H7 (cell line): ENCODE data around the gene CLN5. TPM values are rescaled to one million over a fixed set of nuclear protein-coding genes. Genes with fewer than 3 reads are reported as not detected.

Experiments used
- DNase-seq: peaks from one replicate; pipeline ENCODE4 v3.0.0; 2012
- H3K27me3 ChIP-seq: 2 replicates; pipeline ENCODE4 v1.6.0; 2011; ENCODE audit warnings: mild to moderate bottlenecking, low read length; ENCODE audit not compliant: control insufficient read depth, insufficient read depth
- H3K36me3 ChIP-seq: replicated peaks from 2 replicates; pipeline ENCODE4 v1.5.1; 2011; ENCODE audit warnings: low read length; ENCODE audit not compliant: control insufficient read depth, insufficient read depth
- H3K4me3 ChIP-seq: 2 replicates; pipeline ENCODE4 v1.5.1; 2011; ENCODE audit warnings: low read depth, mild to moderate bottlenecking, control low read depth, low read length, moderate library complexity; ENCODE audit not compliant: insufficient read depth
- total RNA-seq: library from RNA; depleted of rRNA; stranded (reverse); fragments of >200 nt; shearing (Covaris generic); gene quantifications from 2 replicates; pipeline ENCODE4 v1.2.3, GENCODE V29; 2014

The CLN5 gene
- total RNA-seq, 1 experiment from 2014 or later, result 7.8 TPM

DNA sequence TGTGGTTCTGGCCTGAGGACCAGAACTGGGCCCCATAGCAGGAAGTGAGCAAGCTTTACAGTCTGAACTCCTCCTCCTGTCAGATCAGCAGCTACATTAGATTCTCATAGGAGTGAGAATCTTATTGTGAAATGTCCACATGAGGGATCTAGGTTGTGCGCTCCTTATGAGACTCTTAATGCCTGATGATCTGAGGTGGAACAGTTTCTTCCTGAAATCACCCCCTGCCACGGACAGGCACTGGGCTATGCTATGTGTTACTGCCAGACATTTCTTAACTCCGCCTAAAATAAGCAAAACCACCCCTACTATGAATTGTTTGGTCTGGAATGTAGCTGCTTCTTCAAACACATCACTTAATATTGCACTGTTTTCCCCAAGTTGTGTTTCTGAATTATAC, 30.5 kb downstream of the CLN5 start:
- no peak for DNase-seq
- no peaks in the 10 kb centered on the region for H3K27me3 ChIP-seq
- H3K36me3 ChIP-seq, result no peaks in the 10 kb centered on the region
- no peak overlapping the region for H3K4me3 ChIP-seq

DNA sequence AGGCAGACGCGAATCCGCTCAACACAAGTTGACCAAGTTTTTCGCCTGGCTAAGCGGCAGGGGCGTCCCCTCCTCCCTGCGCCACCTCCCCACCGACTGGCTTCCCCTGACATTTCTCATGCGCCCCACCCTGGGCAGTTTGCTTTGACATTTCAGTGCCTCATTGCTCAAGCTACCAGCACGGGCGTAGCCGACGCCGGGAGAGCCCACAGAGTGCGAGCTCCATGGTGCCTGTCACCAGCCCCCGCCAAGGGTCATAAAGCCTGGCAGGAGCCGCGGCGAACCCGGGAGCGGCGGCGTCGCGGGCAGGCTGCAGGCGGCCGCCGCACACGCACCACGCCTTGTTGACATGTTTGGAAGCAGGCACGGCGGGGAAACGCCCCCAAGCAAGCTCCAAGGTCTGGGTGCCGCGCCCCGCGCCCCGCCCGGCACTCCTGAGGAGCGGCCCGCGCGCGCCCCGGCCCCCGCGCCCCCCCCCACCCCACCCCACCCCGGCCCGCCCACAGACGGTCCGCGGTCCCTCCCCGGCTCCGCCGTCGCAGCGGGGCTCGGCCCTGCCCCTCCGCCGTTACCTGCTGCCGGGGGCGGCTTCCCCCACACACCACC, 34.5 kb downstream of the CLN5 start:
- Histone ChIP-seq H3K27me3 (no peaks in the 10 kb centered on the region), H3K36me3 (no peaks in the 10 kb centered on the region), H3K4me3 (peak overlapping the region; percentile 73)
- DNase-seq, result peak; percentile 76

DNA sequence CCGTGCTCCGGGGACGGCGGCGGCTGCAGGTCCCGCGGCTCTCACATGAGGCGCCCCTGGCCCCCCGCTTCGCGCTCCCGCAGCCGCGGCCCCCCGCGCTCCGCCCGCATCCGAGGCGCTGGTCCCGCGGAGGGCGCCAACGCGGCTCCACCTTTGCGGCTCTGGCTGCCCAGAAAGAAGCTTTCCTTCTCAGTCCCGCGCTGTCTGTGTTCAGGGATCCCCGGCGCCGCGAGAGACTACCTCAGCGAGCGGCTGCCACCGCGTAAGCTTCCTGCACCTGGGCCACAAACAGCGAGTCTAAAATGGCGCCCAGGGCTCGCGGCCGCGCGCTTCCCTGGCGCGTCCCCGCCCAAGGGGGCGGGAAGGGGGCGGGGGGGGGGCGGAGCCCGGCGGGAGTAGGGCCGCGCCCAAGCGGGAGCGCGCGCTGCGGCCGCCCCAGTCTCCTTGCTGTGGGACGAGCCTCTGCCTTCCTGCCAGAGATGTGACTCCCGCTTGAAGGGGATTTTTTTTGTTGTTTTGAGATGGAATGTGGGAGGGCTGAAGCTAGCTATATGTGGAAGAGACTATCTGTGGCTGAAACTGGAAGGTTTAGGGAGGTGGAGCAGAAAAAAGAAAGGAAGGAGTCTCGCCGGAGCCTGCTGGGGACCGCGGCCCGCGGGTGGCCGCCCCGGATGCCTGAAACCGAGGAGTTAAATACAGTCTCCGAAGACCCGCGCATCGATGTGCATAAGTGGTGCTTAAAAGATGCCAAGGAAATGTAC, 35.2 kb downstream of the CLN5 start, which contains the start of gene FBXL3:
Gene FBXL3 (minus strand): TSS at position 299 of the 761 bp plus-strand sequence. CDS start 5,299 bp downstream, outside the sequence.
- peak within 1 kb of the TSS; percentile 73 for H3K4me3 ChIP-seq
- DNase-seq, result peak; percentile 95
- no peaks in the 10 kb centered on the region for H3K27me3 ChIP-seq
- H3K36me3 ChIP-seq, result no peaks in the 10 kb centered on the region

DNA sequence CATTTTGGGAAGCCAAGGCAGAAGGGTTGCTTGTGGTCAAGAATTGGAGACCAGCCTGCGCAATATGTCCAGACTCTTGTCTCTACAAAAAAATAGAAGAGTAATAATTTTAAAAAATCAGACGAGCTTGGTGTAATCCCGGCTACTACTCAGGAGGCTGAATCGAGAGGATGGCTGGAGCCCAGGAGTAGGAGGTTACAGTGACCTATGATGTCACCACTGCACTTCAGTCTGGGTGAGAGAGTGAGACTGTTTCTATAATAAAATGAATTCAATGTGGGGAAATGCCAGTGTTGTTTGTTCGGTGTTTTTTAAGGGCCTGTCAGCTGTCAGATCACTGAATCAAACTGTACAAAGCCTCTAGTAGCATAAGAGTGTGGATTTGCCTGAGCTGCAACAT, 36.3 kb downstream of the CLN5 start:
- DNase-seq, result no peak
- Histone ChIP-seq H3K4me3 (no peak overlapping the region), H3K36me3 (no peaks in the 10 kb centered on the region), H3K27me3 (no peaks in the 10 kb centered on the region)

DNA sequence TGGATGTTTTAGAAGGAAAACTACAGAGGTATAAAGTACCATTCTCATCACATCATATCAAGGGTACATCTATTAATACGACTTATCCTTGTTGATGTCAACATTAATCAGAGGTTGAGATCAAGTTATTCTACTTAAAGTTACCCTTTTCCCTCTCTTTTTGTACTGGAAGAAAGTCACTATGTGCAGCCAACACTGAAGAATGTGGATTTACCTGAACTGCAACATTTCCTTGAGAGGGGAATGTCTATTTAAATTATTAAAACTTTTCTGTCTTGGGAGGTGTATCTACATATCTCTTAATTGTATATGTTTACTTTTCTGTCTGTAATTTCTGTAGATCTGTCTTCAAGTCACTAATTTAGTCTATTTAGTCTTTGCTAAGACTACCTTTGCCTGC, 37.6 kb downstream of the CLN5 start:
- DNase-seq, result no peak
- H3K4me3 ChIP-seq, result no peak overlapping the region
- H3K27me3 ChIP-seq, result no peaks in the 10 kb centered on the region
- no peaks in the 10 kb centered on the region for H3K36me3 ChIP-seq

DNA sequence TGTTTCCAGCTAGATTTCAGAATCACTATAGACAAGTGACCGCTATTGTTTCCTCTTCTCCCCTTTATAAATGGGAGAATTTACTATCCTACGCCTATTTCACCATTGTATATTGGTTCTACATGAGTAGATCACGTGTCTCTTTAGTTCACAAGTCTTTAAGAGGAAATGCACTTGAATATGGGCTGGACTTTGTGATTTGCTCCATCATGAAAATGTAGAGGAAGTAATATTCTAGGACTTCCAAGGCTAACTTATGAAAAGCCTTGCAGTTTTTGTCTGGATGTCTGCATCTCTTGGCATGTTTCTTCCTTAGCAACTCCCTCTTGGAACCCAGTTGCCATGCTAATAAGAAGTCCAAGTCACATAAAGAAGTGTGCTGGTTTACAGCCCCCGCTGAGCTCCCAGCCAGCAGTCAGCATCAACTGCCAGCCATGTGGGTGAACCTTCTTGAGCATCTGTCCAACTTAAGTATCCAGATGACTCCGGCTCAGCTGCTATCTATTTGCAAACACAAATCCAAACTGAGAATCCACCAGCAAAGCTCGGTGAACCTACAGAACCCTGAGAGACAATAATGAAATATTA, 39.9 kb downstream of the CLN5 start:
- Histone ChIP-seq H3K27me3 (no peaks in the 10 kb centered on the region), H3K36me3 (no peaks in the 10 kb centered on the region), H3K4me3 (no peak overlapping the region)
- no peak for DNase-seq

DNA sequence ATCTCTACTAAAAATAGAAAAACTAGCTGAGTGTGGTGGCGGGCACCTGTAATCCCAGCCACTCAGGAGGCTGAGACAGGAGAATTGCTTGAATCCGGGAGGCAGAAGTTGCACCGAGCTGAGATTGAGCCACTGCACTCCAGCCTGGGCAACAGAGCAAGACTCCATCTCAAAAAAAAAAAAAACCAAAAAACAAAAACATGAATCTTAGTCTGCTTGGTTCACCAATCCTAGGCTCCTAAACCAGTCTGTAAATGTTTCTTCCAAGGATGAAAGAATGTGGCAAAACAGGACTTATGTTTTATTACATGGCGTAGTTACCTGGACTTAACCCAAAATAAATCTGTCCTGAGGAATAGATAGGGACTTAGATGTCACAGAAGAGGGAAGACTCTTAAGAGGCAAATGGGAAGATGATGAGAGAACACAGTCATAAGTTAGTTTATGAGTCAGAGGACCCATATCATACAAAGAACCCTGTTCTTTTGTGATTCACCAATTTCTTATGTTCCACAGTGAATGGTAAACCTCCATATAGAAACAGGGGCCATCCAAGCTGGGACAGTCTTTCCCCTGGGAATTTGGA, 41.9 kb downstream of the CLN5 start:
- DNase-seq, result no peak

DNA sequence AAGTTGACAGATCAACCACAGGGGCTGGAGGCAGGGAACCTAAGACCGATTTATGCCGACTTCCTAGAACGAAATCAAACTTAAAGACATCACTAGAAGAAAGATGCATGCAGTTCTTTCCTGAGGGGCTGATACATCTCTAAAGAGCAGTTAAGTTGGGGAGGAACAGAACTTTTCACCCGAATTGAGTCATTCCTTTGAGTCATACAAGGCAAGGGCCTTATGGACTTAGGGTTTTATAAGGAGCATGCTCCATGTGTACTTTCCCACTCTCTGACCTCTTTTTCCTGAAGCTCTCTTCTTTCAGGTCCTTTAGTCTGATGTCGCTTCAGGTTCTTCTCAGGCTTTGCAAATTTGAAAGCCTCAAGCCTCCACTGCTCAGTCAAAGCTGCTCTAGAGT, 43.0 kb downstream of the CLN5 start:
- no peaks in the 10 kb centered on the region for H3K27me3 ChIP-seq
- H3K4me3 ChIP-seq, result no peak overlapping the region
- H3K36me3 ChIP-seq, result no peaks in the 10 kb centered on the region
- DNase-seq, result no peak

More for the DNA sequence above, 41.9 kb downstream of the CLN5 start:
- no peak overlapping the region for H3K4me3 ChIP-seq
- no peaks in the 10 kb centered on the region for H3K27me3 ChIP-seq
- H3K36me3 ChIP-seq, result no peaks in the 10 kb centered on the region

DNA sequence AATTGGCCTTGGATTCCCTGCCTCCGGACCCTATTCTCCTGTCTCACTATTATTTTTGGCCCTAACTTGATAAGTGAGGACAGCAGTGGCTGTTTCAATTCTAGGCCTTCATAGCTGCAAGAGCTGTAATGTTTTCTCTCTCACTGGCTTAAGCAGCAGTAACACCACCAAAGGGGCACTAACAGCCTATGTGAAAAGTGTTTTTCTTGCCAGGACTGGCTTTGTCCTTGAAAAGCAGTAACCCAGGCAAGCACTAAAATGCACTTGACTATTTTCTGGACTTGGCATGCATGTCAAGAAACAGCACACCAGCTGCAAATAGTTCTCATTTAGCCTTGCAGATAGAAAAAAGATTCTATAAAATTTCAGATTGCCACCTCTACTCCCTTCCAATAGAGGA, 44.4 kb downstream of the CLN5 start:
- Histone ChIP-seq H3K4me3 (no peak overlapping the region), H3K36me3 (no peaks in the 10 kb centered on the region), H3K27me3 (no peaks in the 10 kb centered on the region)
- DNase-seq, result no peak

DNA sequence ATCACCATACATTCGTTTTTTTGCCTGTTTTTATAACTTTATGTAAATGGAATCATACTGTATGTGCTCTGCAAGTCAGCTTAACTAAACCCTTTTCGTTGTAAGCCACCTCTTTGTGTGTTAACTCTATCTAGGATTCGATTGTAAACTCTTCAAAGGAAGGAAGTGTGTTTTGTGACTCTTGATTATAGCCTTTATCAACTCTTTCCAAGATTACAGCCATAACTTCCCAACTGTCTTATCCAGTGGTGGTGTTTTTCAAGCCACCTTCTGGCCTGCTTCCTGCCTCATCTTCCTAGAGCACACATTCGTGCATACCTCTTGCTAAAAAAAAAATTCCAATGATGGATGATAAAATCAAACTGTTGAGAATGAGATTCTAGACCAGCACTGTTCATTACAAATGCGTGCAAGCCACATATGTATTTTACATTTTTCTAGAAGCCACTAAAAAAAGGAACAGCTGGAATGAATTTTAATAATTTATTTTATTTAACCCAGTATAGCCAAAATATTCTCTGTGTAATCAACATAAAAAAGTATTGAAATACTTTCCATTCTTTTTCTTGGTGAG, 47.1 kb downstream of the CLN5 start:
- DNase-seq, result no peak
- no peak overlapping the region for H3K4me3 ChIP-seq
- no peaks in the 10 kb centered on the region for H3K27me3 ChIP-seq
- H3K36me3 ChIP-seq, result no peaks in the 10 kb centered on the region

DNA sequence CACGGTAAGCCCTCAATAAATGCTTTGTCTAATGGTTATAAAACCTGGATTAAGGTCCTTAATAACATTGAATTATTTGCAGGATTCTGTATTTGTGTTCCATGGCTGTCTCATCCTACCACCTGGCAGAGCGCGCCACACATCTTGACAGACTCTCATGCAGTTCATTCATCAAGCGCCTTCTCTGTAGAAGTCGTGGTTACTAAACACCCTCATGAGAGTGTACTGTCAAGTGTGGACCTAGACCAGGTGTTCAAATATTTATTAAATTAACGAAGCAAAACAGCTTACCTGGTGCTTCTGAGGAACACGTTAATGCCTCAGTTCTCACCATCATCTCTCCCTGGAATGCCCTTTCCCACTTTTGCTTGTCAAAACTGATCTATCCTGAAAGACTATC, 48.2 kb downstream of the CLN5 start:
- Histone ChIP-seq H3K4me3 (no peak overlapping the region), H3K36me3 (no peaks in the 10 kb centered on the region; the same call in 1 of the 2 replicates), H3K27me3 (no peaks in the 10 kb centered on the region)
- no peak for DNase-seq

DNA sequence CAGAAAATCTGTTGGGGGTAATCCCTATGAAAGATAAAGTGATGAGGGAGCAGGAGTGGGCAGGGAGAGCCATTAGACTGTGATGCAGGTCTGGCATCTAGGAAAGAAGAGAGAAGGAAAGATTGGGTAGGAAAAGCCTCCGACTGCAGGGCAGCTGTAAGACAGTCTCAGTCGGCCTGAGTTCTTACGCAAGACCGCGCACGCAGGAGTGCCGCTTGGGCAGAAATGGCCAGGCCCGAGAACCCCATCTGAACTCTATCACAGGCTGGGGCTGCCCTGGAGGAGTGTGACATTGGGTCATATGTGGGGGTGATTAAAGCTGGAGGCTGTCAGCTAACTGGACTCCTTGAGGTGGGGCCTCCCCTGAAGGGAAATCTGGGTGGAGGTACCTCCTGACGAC, 49.0 kb downstream of the CLN5 start:
- no peak for DNase-seq
- Histone ChIP-seq H3K4me3 (no peak overlapping the region), H3K36me3 (no peaks in the 10 kb centered on the region; the same call in 1 of the 2 replicates), H3K27me3 (no peaks in the 10 kb centered on the region)

DNA sequence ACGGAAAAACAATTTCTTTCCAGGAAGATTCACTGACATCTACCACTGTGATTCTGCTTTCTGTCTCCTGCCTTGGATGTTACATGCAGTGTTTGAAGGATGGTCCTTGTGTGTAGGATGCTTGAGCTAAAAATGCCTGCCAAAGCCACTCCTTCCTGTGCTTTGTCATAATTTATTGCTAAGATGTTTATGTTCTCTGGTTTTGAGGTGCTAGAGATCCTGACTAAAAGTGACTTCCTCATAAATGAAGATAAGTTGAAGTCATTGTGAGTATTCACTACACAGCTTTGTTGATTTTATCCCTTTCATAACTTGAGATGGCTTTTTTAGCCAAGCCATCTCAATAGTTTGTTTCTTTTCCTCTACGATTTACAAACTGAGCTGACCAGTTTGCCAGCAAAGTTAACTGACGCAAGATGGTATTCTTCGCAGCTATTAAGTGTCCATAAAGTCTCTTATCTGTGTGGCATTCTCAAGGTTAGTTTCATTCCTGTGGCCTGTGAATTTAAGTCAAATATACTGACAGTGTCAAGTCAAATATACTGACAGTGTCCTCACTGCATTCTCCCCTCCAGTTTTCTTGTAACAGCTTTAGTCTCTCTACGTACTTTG, 50.8 kb downstream of the CLN5 start:
- Histone ChIP-seq H3K36me3 (no peaks in the 10 kb centered on the region; the same call in 1 of the 2 replicates), H3K4me3 (no peak overlapping the region), H3K27me3 (no peaks in the 10 kb centered on the region)
- no peak for DNase-seq

DNA sequence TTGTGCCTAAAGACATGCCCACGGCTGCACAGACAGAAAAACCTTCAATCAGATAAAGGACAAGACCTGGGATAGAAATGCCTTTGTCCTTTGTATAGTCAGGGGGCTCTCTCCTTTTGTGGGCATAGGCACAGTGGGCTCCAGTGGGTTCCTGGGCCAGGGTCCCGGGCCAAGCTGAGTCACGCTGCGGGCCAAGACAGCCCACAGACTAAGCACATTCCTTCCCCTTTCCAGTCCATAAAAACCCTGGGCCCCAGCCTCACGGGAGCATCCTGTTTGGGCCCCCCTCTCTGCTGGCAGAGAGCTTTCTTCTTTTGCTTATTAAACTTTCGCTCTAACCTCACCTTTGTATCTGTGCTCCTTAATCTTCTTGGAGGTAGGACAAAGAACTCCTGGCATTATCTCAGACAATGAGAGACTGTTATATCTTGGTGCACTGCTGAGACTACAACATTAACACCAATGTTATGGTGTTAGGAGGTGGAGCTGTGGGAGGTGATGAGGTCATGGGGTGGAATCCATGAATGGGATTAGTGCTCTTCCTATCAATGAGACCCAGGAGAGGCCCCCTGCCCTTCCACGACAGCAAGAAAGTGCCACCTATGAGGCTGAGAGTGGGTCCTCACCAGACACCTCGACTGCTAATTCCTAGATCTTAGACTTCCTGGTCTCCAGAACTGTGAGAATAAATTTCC, 55.9 kb downstream of the CLN5 start:
- peak; percentile 18 for DNase-seq
- H3K4me3 ChIP-seq, result no peak overlapping the region
- no peaks in the 10 kb centered on the region for H3K27me3 ChIP-seq
- no peaks in the 10 kb centered on the region; the same call in 1 of the 2 replicates for H3K36me3 ChIP-seq
